ENCODE measurements around the gene RPS5. TPM values are rescaled to one million over a fixed set of nuclear protein-coding genes. Genes with fewer than 3 reads are reported as not detected.
A peak's percentile ranks its signal among the peaks of the same experiment; 100 is the strongest.
"Not testable (repeated sequence)": the region's sequence is repeated elsewhere in the genome, so short reads cannot be mapped to it uniquely, and the experiment has no call there.

The RPS5 gene
- total RNA-seq, 1 donor from 2014 or later = 2,255 TPM

- peak; percentile 13 to 29 for DNase-seq (ENCODE audit: low read depth in 2 of 2)
Observed at GRCh38 chr19:58356766-58357480, 30.1 kb upstream of the RPS5 start.

- DNase-seq (ENCODE audit: low read depth in 2 of 2) = no peak
Observed at GRCh38 chr19:58357481-58358145, 29.5 kb upstream of the RPS5 start.

- DNase-seq (ENCODE audit: low read depth in 2 of 2) = peak; percentile 60 to 76
Observed at GRCh38 chr19:58361900-58362271, 25.2 kb upstream of the RPS5 start.

- peak; percentile 97 to 98 for DNase-seq (ENCODE audit: low read depth in 2 of 2)
Observed at GRCh38 chr19:58362272-58362994, 24.6 kb upstream of the RPS5 start, which contains the start of gene ZNF497. ZNF497 (minus strand) TSS chr19:58362751; CDS start chr19:58357635, 5,116 bp downstream.

GRCh38 chr19:58364146-58364545, 22.9 kb upstream of the RPS5 start:
- DNase-seq (ENCODE audit: low read depth in 2 of 2) = no peak

- no peak for DNase-seq (ENCODE audit: low read depth in 2 of 2)
Observed at GRCh38 chr19:58366585-58367430, 20.3 kb upstream of the RPS5 start.

- no peak for DNase-seq (ENCODE audit: low read depth in 2 of 2)
Observed at GRCh38 chr19:58367698-58368454, 19.2 kb upstream of the RPS5 start.

GRCh38 chr19:58368561-58369360, 18.3 kb upstream of the RPS5 start:
- no peak for DNase-seq (ENCODE audit: low read depth in 2 of 2)

- no peak for DNase-seq (ENCODE audit: low read depth in 2 of 2)
Observed at GRCh38 chr19:58372311-58373133, 14.5 kb upstream of the RPS5 start.

GRCh38 chr19:58374200-58374599, 12.9 kb upstream of the RPS5 start:
- no peak for DNase-seq (ENCODE audit: low read depth in 2 of 2)

GRCh38 chr19:58376724-58377123, 10.3 kb upstream of the RPS5 start:
- not testable (repeated sequence) for DNase-seq (ENCODE audit: low read depth in 2 of 2)

GRCh38 chr19:58379246-58379645, 7.8 kb upstream of the RPS5 start:
- no peak for DNase-seq (ENCODE audit: low read depth in 2 of 2)

- DNase-seq (ENCODE audit: low read depth in 2 of 2) = peak in 1 of 2 donors; percentile 16
Observed at GRCh38 chr19:58380037-58380661, 6.9 kb upstream of the RPS5 start.

- DNase-seq (ENCODE audit: low read depth in 2 of 2) = peak; percentile 100
Observed at GRCh38 chr19:58380662-58381459, 6.2 kb upstream of the RPS5 start, which contains the start of gene ZNF837. ZNF837 (minus strand) TSS chr19:58381030; CDS start chr19:58369332, 11,698 bp downstream.

- no peak for DNase-seq (ENCODE audit: low read depth in 2 of 2)
Observed at GRCh38 chr19:58381460-58382212, 5.4 kb upstream of the RPS5 start.

- DNase-seq (ENCODE audit: low read depth in 2 of 2) = no peak
Observed at GRCh38 chr19:58382997-58383603, 4.0 kb upstream of the RPS5 start.
